Putamen (tissue), 1 donor: ENCODE measurements around the gene RESF1.

Experiments
- DNase-seq: peaks from one replicate; pipeline ENCODE4 v3.0.0-alpha.2; 2016; ENCODE audit warnings: low spot score

RESF1 gene

GRCh38 chr12:31958569-31959160, 550 bp upstream of the RESF1 start:
- DNase-seq: no peak

GRCh38 chr12:31959701-31960391, 631 bp downstream of the RESF1 start:
- DNase-seq: peak; percentile 68

- no peak for DNase-seq
Observed at GRCh38 chr12:31961137-31961536, 1.9 kb downstream of the RESF1 start.

- no peak for DNase-seq
Observed at GRCh38 chr12:31962076-31962475, 2.9 kb downstream of the RESF1 start.

- no peak for DNase-seq
Observed at GRCh38 chr12:31964280-31964679, 5.1 kb downstream of the RESF1 start.

- no peak for DNase-seq
Observed at GRCh38 chr12:31965090-31965489, 5.9 kb downstream of the RESF1 start.

GRCh38 chr12:31966558-31967205, 7.5 kb downstream of the RESF1 start:
- DNase-seq: no peak

GRCh38 chr12:31967539-31967938, 8.3 kb downstream of the RESF1 start:
- no peak for DNase-seq

GRCh38 chr12:31970199-31970598, 11.0 kb downstream of the RESF1 start:
- DNase-seq: no peak

- DNase-seq: no peak
Observed at GRCh38 chr12:31973818-31974217, 14.6 kb downstream of the RESF1 start.

- no peak for DNase-seq
Observed at GRCh38 chr12:31974673-31975072, 15.5 kb downstream of the RESF1 start.

- no peak for DNase-seq
Observed at GRCh38 chr12:31984806-31985591, 25.8 kb downstream of the RESF1 start.

GRCh38 chr12:31985832-31986231, 26.6 kb downstream of the RESF1 start:
- DNase-seq: no peak

GRCh38 chr12:31989571-31990362, 30.6 kb downstream of the RESF1 start:
- no peak for DNase-seq

- no peak for DNase-seq
Observed at GRCh38 chr12:31991146-31991545, 31.9 kb downstream of the RESF1 start.

GRCh38 chr12:31991815-31992214, 32.6 kb downstream of the RESF1 start:
- no peak for DNase-seq

GRCh38 chr12:31999692-32000091, 40.5 kb downstream of the RESF1 start:
- no peak for DNase-seq

- DNase-seq: no peak
Observed at GRCh38 chr12:32000373-32001005, 41.3 kb downstream of the RESF1 start.

- DNase-seq: no peak
Observed at GRCh38 chr12:32002848-32003493, 43.8 kb downstream of the RESF1 start.

- no peak for DNase-seq
Observed at GRCh38 chr12:32003654-32004053, 44.4 kb downstream of the RESF1 start.
